Parathyroid adenoma (tissue), 2 donors: ENCODE data around the gene IQCH.

Experiments
- H2AFZ ChIP-seq: fragments of 300-600 bp; sonication (generic); one replicate; pipeline ENCODE4 v1.7.0; 2017; ENCODE audit warnings: antibody characterized with exemption, mild to moderate bottlenecking
- H3K27ac ChIP-seq: fragments of 300-600 bp; sonication (generic); one replicate; pipeline ENCODE4 v1.7.0; 2017
- H3K27me3 ChIP-seq: fragments of 300-600 bp; sonication (generic); one replicate; pipeline ENCODE4 v1.7.0; 2017; ENCODE audit warnings: low read length; ENCODE audit not compliant: control insufficient read depth, insufficient read depth
- H3K36me3 ChIP-seq: fragments of 300-600 bp; sonication (generic); one replicate; pipeline ENCODE4 v1.7.0; 2017; ENCODE audit warnings: low read length; ENCODE audit not compliant: control insufficient read depth, insufficient read depth
- H3K4me1 ChIP-seq: fragments of 300-600 bp; sonication (generic); one replicate; pipeline ENCODE4 v1.7.0; 2017; ENCODE audit warnings: control low read depth
- H3K4me2 ChIP-seq: fragments of 300-600 bp; sonication (generic); one replicate; pipeline ENCODE4 v1.7.0; 2017; ENCODE audit warnings: low read length
- H3K4me3 ChIP-seq: fragments of 300-600 bp; sonication (generic); one replicate; pipeline ENCODE4 v1.7.0; 2017; ENCODE audit warnings: low read depth, low read length
- H3K79me2 ChIP-seq: fragments of 300-600 bp; sonication (generic); one replicate; pipeline ENCODE4 v1.7.0; 2017; ENCODE audit warnings: control low read depth
- H3K9ac ChIP-seq: fragments of 300-600 bp; sonication (generic); one replicate; pipeline ENCODE4 v1.7.0; 2017; ENCODE audit warnings: mild to moderate bottlenecking
- H3K9me3 ChIP-seq: fragments of 300-600 bp; sonication (generic); one replicate; pipeline ENCODE4 v1.7.0; 2017; ENCODE audit warnings: low read length; ENCODE audit not compliant: control insufficient read depth
- TF ChIP-seq, protein P1 (sequence below): fragments of 300-600 bp; sonication (generic); IDR thresholded peaks from one replicate; pipeline ENCODE4 v1.7.0; 2017; ENCODE audit warnings: antibody characterized with exemption, mild to moderate bottlenecking
- donor health status: primary hyperparathyroidism.

IQCH gene

GRCh38 chr15:67411486-67411885 lies 156.9 kb downstream of the IQCH start:
- H3K4me3 ChIP-seq: no peak overlapping the region
- H3K9me3 ChIP-seq: no peaks in the 10 kb centered on the region
- H3K27ac ChIP-seq: no peak overlapping the region
- no peak overlapping the region for H2AFZ ChIP-seq
- H3K79me2 ChIP-seq: no peaks in the 10 kb centered on the region
- no peak overlapping the region for H3K4me2 ChIP-seq
- no peaks in the 10 kb centered on the region for H3K36me3 ChIP-seq
- H3K9ac ChIP-seq: no peak overlapping the region
- H3K27me3 ChIP-seq: no peaks in the 10 kb centered on the region
- TF ChIP-seq, protein P1, sequence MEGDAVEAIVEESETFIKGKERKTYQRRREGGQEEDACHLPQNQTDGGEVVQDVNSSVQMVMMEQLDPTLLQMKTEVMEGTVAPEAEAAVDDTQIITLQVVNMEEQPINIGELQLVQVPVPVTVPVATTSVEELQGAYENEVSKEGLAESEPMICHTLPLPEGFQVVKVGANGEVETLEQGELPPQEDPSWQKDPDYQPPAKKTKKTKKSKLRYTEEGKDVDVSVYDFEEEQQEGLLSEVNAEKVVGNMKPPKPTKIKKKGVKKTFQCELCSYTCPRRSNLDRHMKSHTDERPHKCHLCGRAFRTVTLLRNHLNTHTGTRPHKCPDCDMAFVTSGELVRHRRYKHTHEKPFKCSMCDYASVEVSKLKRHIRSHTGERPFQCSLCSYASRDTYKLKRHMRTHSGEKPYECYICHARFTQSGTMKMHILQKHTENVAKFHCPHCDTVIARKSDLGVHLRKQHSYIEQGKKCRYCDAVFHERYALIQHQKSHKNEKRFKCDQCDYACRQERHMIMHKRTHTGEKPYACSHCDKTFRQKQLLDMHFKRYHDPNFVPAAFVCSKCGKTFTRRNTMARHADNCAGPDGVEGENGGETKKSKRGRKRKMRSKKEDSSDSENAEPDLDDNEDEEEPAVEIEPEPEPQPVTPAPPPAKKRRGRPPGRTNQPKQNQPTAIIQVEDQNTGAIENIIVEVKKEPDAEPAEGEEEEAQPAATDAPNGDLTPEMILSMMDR: no peak
- H3K4me1 ChIP-seq: no peaks in the 10 kb centered on the region

GRCh38 chr15:67413770-67414390 lies 159.3 kb downstream of the IQCH start:
- no peak overlapping the region for H2AFZ ChIP-seq
- TF ChIP-seq, protein P1: no peak
- H3K79me2 ChIP-seq: no peaks in the 10 kb centered on the region
- H3K4me1 ChIP-seq: no peaks in the 10 kb centered on the region
- H3K4me3 ChIP-seq: no peak overlapping the region
- no peak overlapping the region for H3K9ac ChIP-seq
- no peaks in the 10 kb centered on the region for H3K27me3 ChIP-seq
- H3K4me2 ChIP-seq: no peak overlapping the region
- no peaks in the 10 kb centered on the region for H3K9me3 ChIP-seq
- no peaks in the 10 kb centered on the region for H3K36me3 ChIP-seq
- no peak overlapping the region for H3K27ac ChIP-seq

GRCh38 chr15:67415181-67415580 lies 160.6 kb downstream of the IQCH start:
- TF ChIP-seq, protein P1: no peak
- Histone ChIP-seq H3K4me1 (no peaks in the 10 kb centered on the region), H3K9me3 (no peaks in the 10 kb centered on the region), H3K36me3 (no peaks in the 10 kb centered on the region), H3K9ac (no peak overlapping the region), H3K4me3 (no peak overlapping the region), H3K27me3 (no peaks in the 10 kb centered on the region), H2AFZ (no peak overlapping the region), H3K79me2 (no peaks in the 10 kb centered on the region), H3K4me2 (no peak overlapping the region), H3K27ac (no peak overlapping the region)

GRCh38 chr15:67416891-67417290 lies 162.3 kb downstream of the IQCH start:
- H3K36me3 ChIP-seq: no peaks in the 10 kb centered on the region
- H3K27me3 ChIP-seq: no peaks in the 10 kb centered on the region
- no peaks in the 10 kb centered on the region for H3K4me1 ChIP-seq
- no peaks in the 10 kb centered on the region for H3K79me2 ChIP-seq
- no peak overlapping the region for H3K27ac ChIP-seq
- TF ChIP-seq, protein P1: no peak
- H3K9me3 ChIP-seq: no peaks in the 10 kb centered on the region
- H3K4me3 ChIP-seq: no peak overlapping the region
- H2AFZ ChIP-seq: no peak overlapping the region
- no peak overlapping the region for H3K4me2 ChIP-seq
- no peak overlapping the region for H3K9ac ChIP-seq

GRCh38 chr15:67419705-67420104 lies 165.1 kb downstream of the IQCH start:
- Histone ChIP-seq H3K27ac (no peak overlapping the region), H3K4me2 (no peak overlapping the region), H3K9me3 (no peaks in the 10 kb centered on the region), H3K36me3 (no peaks in the 10 kb centered on the region), H3K4me3 (no peak overlapping the region), H3K79me2 (no peaks in the 10 kb centered on the region), H2AFZ (no peak overlapping the region), H3K27me3 (no peaks in the 10 kb centered on the region), H3K4me1 (no peaks in the 10 kb centered on the region), H3K9ac (no peak overlapping the region)
- TF ChIP-seq, protein P1: no peak
